GM12801 (cell line): Measurements from ENCODE around the gene GRID1.

ENCODE experiments used
- TF ChIP-seq, protein P1 (sequence below): IDR thresholded peaks from one replicate; pipeline ENCODE4 v1.5.1; 2011; ENCODE audit warnings: control low read depth; ENCODE audit not compliant: insufficient read length; ENCODE audit errors: extremely low read depth

GRID1 gene

GRCh38 chr10:86298501-86299001 is 68.0 kb downstream of the GRID1 start:
- TF ChIP-seq, protein P1, sequence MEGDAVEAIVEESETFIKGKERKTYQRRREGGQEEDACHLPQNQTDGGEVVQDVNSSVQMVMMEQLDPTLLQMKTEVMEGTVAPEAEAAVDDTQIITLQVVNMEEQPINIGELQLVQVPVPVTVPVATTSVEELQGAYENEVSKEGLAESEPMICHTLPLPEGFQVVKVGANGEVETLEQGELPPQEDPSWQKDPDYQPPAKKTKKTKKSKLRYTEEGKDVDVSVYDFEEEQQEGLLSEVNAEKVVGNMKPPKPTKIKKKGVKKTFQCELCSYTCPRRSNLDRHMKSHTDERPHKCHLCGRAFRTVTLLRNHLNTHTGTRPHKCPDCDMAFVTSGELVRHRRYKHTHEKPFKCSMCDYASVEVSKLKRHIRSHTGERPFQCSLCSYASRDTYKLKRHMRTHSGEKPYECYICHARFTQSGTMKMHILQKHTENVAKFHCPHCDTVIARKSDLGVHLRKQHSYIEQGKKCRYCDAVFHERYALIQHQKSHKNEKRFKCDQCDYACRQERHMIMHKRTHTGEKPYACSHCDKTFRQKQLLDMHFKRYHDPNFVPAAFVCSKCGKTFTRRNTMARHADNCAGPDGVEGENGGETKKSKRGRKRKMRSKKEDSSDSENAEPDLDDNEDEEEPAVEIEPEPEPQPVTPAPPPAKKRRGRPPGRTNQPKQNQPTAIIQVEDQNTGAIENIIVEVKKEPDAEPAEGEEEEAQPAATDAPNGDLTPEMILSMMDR: no peak

DNA sequence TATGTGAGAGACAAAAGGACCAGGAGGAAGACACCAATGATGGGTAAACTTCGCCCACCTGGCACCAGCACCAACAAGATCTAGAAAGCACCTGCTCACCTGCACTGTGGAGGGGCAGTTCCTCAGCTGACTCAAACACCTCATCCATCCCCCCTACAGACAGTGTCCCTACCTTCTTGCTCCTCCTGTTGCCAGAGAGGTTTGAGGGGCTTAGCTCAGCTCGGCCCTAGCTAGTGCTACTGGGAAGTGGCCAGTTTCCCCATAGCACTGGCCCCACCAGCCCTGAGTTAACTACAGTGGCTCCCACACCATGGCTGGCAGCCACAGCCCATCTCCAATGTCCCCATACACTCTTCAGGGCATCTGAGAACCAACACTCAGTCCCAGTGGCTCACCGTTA is 70.8 kb downstream of the GRID1 start:
- TF ChIP-seq, protein P1: no peak

- TF ChIP-seq, protein P1: no peak
These were observed 71.2 kb downstream of the GRID1 start for GRCh38 chr10:86295351-86295750.

- TF ChIP-seq, protein P1: no peak
These were observed 72.0 kb downstream of the GRID1 start for GRCh38 chr10:86294346-86295265.

- TF ChIP-seq, protein P1: no peak
These were observed 73.2 kb downstream of the GRID1 start for GRCh38 chr10:86293396-86293791.

- TF ChIP-seq, protein P1: no peak
These were observed 73.9 kb downstream of the GRID1 start for GRCh38 chr10:86292462-86293395.
